WTC11 (cell line): ENCODE measurements around the gene RSPH9. TPM values are rescaled to one million over a fixed set of nuclear protein-coding genes. Genes with fewer than 3 reads are reported as not detected.

ENCODE experiments used
- AFF4 ChIP-seq: sonication (generic); formaldehyde crosslinking; IDR thresholded peaks from 2 replicates; pipeline ENCODE4 v1.8.1; 2023; ENCODE audit warnings: mild to moderate bottlenecking, missing genetic modification reagents, borderline replicate concordance
- AR ChIP-seq: fragments of 250-450 bp; sonication (Bioruptor Pico); IDR thresholded peaks from 2 replicates; pipeline ENCODE4 v1.9.0; 2021; ENCODE audit warnings: mild to moderate bottlenecking
- ATF2 ChIP-seq: sonication (generic); formaldehyde crosslinking; IDR thresholded peaks from 2 replicates; pipeline ENCODE4 v1.8.1; 2022; ENCODE audit warnings: low read depth, missing genetic modification reagents, borderline replicate concordance
- ATF3 ChIP-seq: sonication (generic); formaldehyde crosslinking; conservative IDR thresholded peaks from 2 replicates; pipeline ENCODE4 v1.8.1; 2022; ENCODE audit warnings: mild to moderate bottlenecking, missing genetic modification reagents
- CTCF ChIP-seq: fragments of 200-600 bp; IDR thresholded peaks from 2 replicates; pipeline ENCODE4 v1.8.0; 2022; ENCODE audit warnings: antibody characterized with exemption
- ESRRA ChIP-seq: sonication (generic); formaldehyde crosslinking; IDR thresholded peaks from 2 replicates; pipeline ENCODE4 v1.8.1; 2022; ENCODE audit warnings: mild to moderate bottlenecking, missing genetic modification reagents, borderline replicate concordance
- ETV6 ChIP-seq: sonication (generic); formaldehyde crosslinking; IDR thresholded peaks from 2 replicates; pipeline ENCODE4 v1.8.1; 2022; ENCODE audit warnings: mild to moderate bottlenecking, missing genetic modification reagents
- GRHL2 ChIP-seq: fragments of 250-450 bp; sonication (Bioruptor Pico); IDR thresholded peaks from 2 replicates; pipeline ENCODE4 v1.8.0; 2022; ENCODE audit warnings: mild to moderate bottlenecking, moderate library complexity; ENCODE audit not compliant: insufficient replicate concordance, severe bottlenecking
- GTF2I ChIP-seq: fragments of 250-450 bp; sonication (Bioruptor Pico); conservative IDR thresholded peaks from 2 replicates; pipeline ENCODE4 v1.4.0; 2021; ENCODE audit warnings: mild to moderate bottlenecking
- HMGA2 ChIP-seq: fragments of 250-450 bp; sonication (Bioruptor Pico); IDR thresholded peaks from 2 replicates; pipeline ENCODE4 v1.4.0; 2021; ENCODE audit warnings: mild to moderate bottlenecking, moderate library complexity
- IRF2 ChIP-seq: sonication (generic); formaldehyde crosslinking; IDR thresholded peaks from 2 replicates; pipeline ENCODE4 v1.8.0; 2022; ENCODE audit warnings: low read depth, missing genetic modification reagents, borderline replicate concordance
- KAT7 ChIP-seq: sonication (generic); formaldehyde crosslinking; IDR thresholded peaks from 2 replicates; pipeline ENCODE4 v1.8.1; 2023; ENCODE audit warnings: missing genetic modification reagents, mild to moderate bottlenecking, borderline replicate concordance
- MXD4 ChIP-seq: fragments of 250-450 bp; sonication (Bioruptor Pico); IDR thresholded peaks from 2 replicates; pipeline ENCODE4 v1.8.0; 2021; ENCODE audit warnings: mild to moderate bottlenecking, moderate library complexity, borderline replicate concordance
- NFE2L1 ChIP-seq: sonication (generic); formaldehyde crosslinking; IDR thresholded peaks from 2 replicates; pipeline ENCODE4 v1.8.1; 2023; ENCODE audit warnings: missing genetic modification reagents
- NFYB ChIP-seq: sonication (generic); formaldehyde crosslinking; conservative IDR thresholded peaks from 2 replicates; pipeline ENCODE4 v1.8.0; 2022; ENCODE audit warnings: low read depth, missing genetic modification reagents
- NR1H2 ChIP-seq: sonication (generic); formaldehyde crosslinking; IDR thresholded peaks from 2 replicates; pipeline ENCODE4 v1.9.0; 2021; ENCODE audit warnings: mild to moderate bottlenecking, moderate library complexity, missing genetic modification reagents
- PRRX2 ChIP-seq: fragments of 250-450 bp; sonication (Bioruptor Pico); IDR thresholded peaks from 2 replicates; pipeline ENCODE4 v1.8.0; 2021; ENCODE audit warnings: mild to moderate bottlenecking
- SMAD3 ChIP-seq: sonication (generic); formaldehyde crosslinking; IDR thresholded peaks from 2 replicates; pipeline ENCODE4 v1.8.0; 2022; ENCODE audit warnings: missing genetic modification reagents, mild to moderate bottlenecking, borderline replicate concordance
- SOX15 ChIP-seq: fragments of 250-450 bp; sonication (Bioruptor Pico); IDR thresholded peaks from 2 replicates; pipeline ENCODE4 v1.9.0; 2021; ENCODE audit warnings: mild to moderate bottlenecking
- USF2 ChIP-seq: sonication (generic); formaldehyde crosslinking; IDR thresholded peaks from 2 replicates; pipeline ENCODE4 v1.8.1; 2023; ENCODE audit warnings: mild to moderate bottlenecking, missing genetic modification reagents, moderate library complexity
- ZNF317 ChIP-seq: sonication (generic); formaldehyde crosslinking; IDR thresholded peaks from 2 replicates; pipeline ENCODE4 v1.8.1; 2023; ENCODE audit warnings: low read depth, mild to moderate bottlenecking, moderate library complexity, missing genetic modification reagents, borderline replicate concordance
- ZNF416 ChIP-seq: fragments of 250-450 bp; sonication (Bioruptor Pico); IDR thresholded peaks from 2 replicates; pipeline ENCODE4 v1.9.0; 2021; ENCODE audit warnings: mild to moderate bottlenecking, inconsistent platforms
- total RNA-seq: library from RNA; stranded (reverse); gene quantifications from 3 replicates; pipeline ENCODE4 v1.2.3, GENCODE V29; 2021
- TF ChIP-seq, protein P1 (sequence below): sonication (generic); formaldehyde crosslinking; IDR thresholded peaks from 2 replicates; pipeline ENCODE4 v1.8.1; 2023; ENCODE audit warnings: mild to moderate bottlenecking, missing genetic modification reagents
- TF ChIP-seq, protein P2 (sequence below): fragments of 250-450 bp; sonication (Bioruptor Pico); IDR thresholded peaks from 2 replicates; pipeline ENCODE4 v1.8.0; 2021; ENCODE audit warnings: mild to moderate bottlenecking

RSPH9 gene
- total RNA-seq, 1 experiment from 2014 or later: 0.35 TPM

DNA sequence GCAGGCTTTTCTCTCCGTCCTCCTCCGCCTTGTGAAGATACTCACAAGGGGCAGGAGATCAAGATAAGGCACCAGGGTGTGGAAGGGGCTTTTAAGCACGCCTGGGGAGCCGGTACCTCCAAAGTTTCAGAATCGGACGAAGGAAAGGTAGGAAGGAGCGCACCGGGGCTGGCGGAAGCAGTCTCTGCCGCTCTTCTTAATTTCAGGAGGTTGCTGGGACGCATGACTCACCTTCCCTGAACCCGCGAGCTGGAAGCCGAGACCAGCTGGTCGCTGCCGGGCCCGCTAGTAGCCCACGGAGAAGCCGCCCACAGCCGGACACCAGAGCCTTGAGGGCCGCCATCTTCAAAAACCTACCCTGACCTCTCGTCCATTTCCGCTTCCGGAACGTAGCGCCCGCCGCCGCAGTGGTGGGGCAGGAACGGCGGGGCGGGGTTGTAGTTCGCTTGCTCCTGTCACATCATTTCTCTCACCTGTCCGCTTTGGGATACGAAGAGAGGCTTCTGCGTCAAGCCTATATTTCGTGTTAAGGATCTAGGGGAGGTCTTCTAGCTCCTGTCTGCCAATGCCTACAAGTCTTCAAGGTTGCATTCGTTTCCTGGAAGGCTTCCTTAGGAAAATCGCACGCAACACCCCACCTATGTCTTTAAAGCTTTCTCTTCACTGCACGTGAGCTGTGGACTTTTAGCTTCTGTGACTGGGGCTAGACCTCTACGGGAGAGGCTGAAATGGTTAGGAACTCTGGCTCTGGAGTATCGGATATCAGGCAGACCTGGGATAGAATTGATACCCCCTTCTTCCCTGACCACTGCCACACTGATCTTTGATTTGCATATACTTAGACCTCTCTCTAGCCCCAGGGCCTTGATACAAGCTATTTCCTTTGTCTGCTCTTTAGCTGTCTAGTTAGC lies 42.9 kb downstream of the RSPH9 start, which contains the start of gene MRPS18A (continued):
- TF ChIP-seq USF2 (CRISPR knock-in tag) (no peak), PRRX2 (CRISPR knock-in tag) (no peak), GTF2I (no peak; the same call in 1 of the 2 replicates), GRHL2 (CRISPR knock-in tag) (no peak), ESRRA (no peak), NR1H2 (CRISPR knock-in tag) (no peak), IRF2 (no peak), SOX15 (CRISPR knock-in tag) (no peak), AR (CRISPR knock-in tag) (no peak), NFE2L1 (CRISPR knock-in tag) (0 out of 2 replicates have a peak, but pooled peaks have one; percentile 12), ATF2 (CRISPR knock-in tag) (no peak), ATF3 (CRISPR knock-in tag) (no peak), HMGA2 (no peak), SMAD3 (CRISPR knock-in tag) (no peak), MXD4 (no peak), ETV6 (peak; percentile 75; the same call in 1 of the 2 replicates), NFYB (CRISPR knock-in tag) (0 out of 2 replicates have a peak, but pooled peaks have one; percentile 14), AFF4 (CRISPR knock-in tag) (no peak), ZNF317 (no peak), KAT7 (CRISPR knock-in tag) (no peak), CTCF (no peak), ZNF416 (CRISPR knock-in tag) (no peak)
- TF ChIP-seq, protein P1, sequence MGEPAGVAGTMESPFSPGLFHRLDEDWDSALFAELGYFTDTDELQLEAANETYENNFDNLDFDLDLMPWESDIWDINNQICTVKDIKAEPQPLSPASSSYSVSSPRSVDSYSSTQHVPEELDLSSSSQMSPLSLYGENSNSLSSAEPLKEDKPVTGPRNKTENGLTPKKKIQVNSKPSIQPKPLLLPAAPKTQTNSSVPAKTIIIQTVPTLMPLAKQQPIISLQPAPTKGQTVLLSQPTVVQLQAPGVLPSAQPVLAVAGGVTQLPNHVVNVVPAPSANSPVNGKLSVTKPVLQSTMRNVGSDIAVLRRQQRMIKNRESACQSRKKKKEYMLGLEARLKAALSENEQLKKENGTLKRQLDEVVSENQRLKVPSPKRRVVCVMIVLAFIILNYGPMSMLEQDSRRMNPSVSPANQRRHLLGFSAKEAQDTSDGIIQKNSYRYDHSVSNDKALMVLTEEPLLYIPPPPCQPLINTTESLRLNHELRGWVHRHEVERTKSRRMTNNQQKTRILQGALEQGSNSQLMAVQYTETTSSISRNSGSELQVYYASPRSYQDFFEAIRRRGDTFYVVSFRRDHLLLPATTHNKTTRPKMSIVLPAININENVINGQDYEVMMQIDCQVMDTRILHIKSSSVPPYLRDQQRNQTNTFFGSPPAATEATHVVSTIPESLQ (CRISPR knock-in tag): no peak
- TF ChIP-seq, protein P2, sequence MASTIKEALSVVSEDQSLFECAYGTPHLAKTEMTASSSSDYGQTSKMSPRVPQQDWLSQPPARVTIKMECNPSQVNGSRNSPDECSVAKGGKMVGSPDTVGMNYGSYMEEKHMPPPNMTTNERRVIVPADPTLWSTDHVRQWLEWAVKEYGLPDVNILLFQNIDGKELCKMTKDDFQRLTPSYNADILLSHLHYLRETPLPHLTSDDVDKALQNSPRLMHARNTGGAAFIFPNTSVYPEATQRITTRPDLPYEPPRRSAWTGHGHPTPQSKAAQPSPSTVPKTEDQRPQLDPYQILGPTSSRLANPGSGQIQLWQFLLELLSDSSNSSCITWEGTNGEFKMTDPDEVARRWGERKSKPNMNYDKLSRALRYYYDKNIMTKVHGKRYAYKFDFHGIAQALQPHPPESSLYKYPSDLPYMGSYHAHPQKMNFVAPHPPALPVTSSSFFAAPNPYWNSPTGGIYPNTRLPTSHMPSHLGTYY: no peak
